ENCODE measurements around the gene CHRNA1.
A peak's percentile ranks its signal among the peaks of the same experiment; 100 is the strongest.

The CHRNA1 gene

GRCh38 chr2:174764280-174765255 is at the start of gene CHRNA1:
Gene CHRNA1, minus strand, starts transcription at chr2:174764472. Its CDS starts 78 bp downstream, at chr2:174764394.
- DNase-seq (ENCODE audit: low spot score): peak; percentile 60

GRCh38 chr2:174812037-174812436 is 47.8 kb upstream of the CHRNA1 start:
- DNase-seq (ENCODE audit: low spot score): no peak

- no peak for DNase-seq (ENCODE audit: low spot score)
These were observed 43.7 kb upstream of the CHRNA1 start for GRCh38 chr2:174807931-174808330.

- DNase-seq (ENCODE audit: low spot score): no peak
These were observed 41.5 kb upstream of the CHRNA1 start for GRCh38 chr2:174805803-174806202.

- DNase-seq (ENCODE audit: low spot score): no peak
These were observed 38.2 kb upstream of the CHRNA1 start for GRCh38 chr2:174802459-174802858.

- no peak for DNase-seq (ENCODE audit: low spot score)
These were observed 36.3 kb upstream of the CHRNA1 start for GRCh38 chr2:174800436-174801205.

- DNase-seq (ENCODE audit: low spot score): no peak
These were observed 34.5 kb upstream of the CHRNA1 start for GRCh38 chr2:174798801-174799200.

- no peak for DNase-seq (ENCODE audit: low spot score)
These were observed 33.6 kb upstream of the CHRNA1 start for GRCh38 chr2:174797781-174798276.

GRCh38 chr2:174796319-174796771 is 32.1 kb upstream of the CHRNA1 start:
- DNase-seq (ENCODE audit: low spot score): no peak

GRCh38 chr2:174794851-174795374 is 30.6 kb upstream of the CHRNA1 start:
- DNase-seq (ENCODE audit: low spot score): no peak

- DNase-seq (ENCODE audit: low spot score): no peak
These were observed 28.2 kb upstream of the CHRNA1 start for GRCh38 chr2:174792309-174793025.

GRCh38 chr2:174791746-174792280 is 27.5 kb upstream of the CHRNA1 start:
- DNase-seq (ENCODE audit: low spot score): no peak

GRCh38 chr2:174791020-174791419 is 26.7 kb upstream of the CHRNA1 start:
- no peak for DNase-seq (ENCODE audit: low spot score)

- no peak for DNase-seq (ENCODE audit: low spot score)
These were observed 24.7 kb upstream of the CHRNA1 start for GRCh38 chr2:174789001-174789400.

GRCh38 chr2:174788291-174788929 is 24.1 kb upstream of the CHRNA1 start:
- DNase-seq (ENCODE audit: low spot score): no peak

GRCh38 chr2:174787487-174788205 is 23.4 kb upstream of the CHRNA1 start:
- DNase-seq (ENCODE audit: low spot score): peak; percentile 96

- DNase-seq (ENCODE audit: low spot score): no peak
These were observed 21.9 kb upstream of the CHRNA1 start for GRCh38 chr2:174786066-174786725.

GRCh38 chr2:174785481-174785880 is 21.2 kb upstream of the CHRNA1 start:
- DNase-seq (ENCODE audit: low spot score): no peak

GRCh38 chr2:174784909-174785308 is 20.6 kb upstream of the CHRNA1 start:
- DNase-seq (ENCODE audit: low spot score): no peak

GRCh38 chr2:174784316-174784715 is 20.0 kb upstream of the CHRNA1 start:
- DNase-seq (ENCODE audit: low spot score): no peak
